ENCODE data around the gene MGAT3.

- TF ChIP-seq CTCF (IDR thresholded peaks at IDR 0.05 in 4 of 5, conservative IDR thresholded peaks at IDR 0.05 in 1 of 5) (no peak), POLR2A (IDR thresholded peaks at IDR 0.05) (no peak)
Measured at GRCh38 chr22:39493759-39494158, 36.9 kb downstream of the MGAT3 start.

All from gastrocnemius medialis (tissue), 4 donors.